SU-DHL-6 (cell line): Measurements from ENCODE around the gene SESN1.

Source experiments
- H2AFZ ChIP-seq: fragments of 200-600 bp; sonication (generic); 2 replicates; pipeline ENCODE4 v1.6.1; 2014; ENCODE audit warnings: low read depth, mild to moderate bottlenecking, moderate library complexity, mixed read lengths, antibody characterized with exemption, low read length; ENCODE audit not compliant: severe bottlenecking
- H3F3A ChIP-seq: fragments of 200-600 bp; shearing (Covaris generic); 2 replicates; pipeline ENCODE4 v1.6.0; 2016; ENCODE audit warnings: antibody characterized with exemption, mild to moderate bottlenecking; ENCODE audit not compliant: insufficient read depth
- H3K27ac ChIP-seq: fragments of 200-600 bp; sonication (generic); 2 replicates; pipeline ENCODE4 v1.5.1; 2016; ENCODE audit warnings: low read depth, mild to moderate bottlenecking, low read length, moderate library complexity, mixed read lengths
- H3K27me3 ChIP-seq: fragments of 200-600 bp; sonication (generic), shearing (Covaris generic); 2 replicates; pipeline ENCODE4 v1.6.0; 2014; ENCODE audit warnings: mild to moderate bottlenecking, low read length
- H3K36me3 ChIP-seq: fragments of 200-600 bp; sonication (generic); 2 replicates; pipeline ENCODE4 v1.6.1; 2014; ENCODE audit warnings: mild to moderate bottlenecking, low read length, mixed read lengths
- H3K4me2 ChIP-seq: fragments of 300-600, 200-600 bp; shearing (Covaris generic), sonication (generic); 2 replicates; pipeline ENCODE4 v1.6.0; 2014; ENCODE audit warnings: low read length, low read depth, mild to moderate bottlenecking; ENCODE audit not compliant: poor library complexity, severe bottlenecking
- H3K4me3 ChIP-seq: fragments of 200-600 bp; sonication (generic); 2 replicates; pipeline ENCODE4 v1.5.1; 2014; ENCODE audit warnings: antibody characterized with exemption, low read length, mild to moderate bottlenecking, mixed read lengths; ENCODE audit not compliant: insufficient read depth, poor library complexity, severe bottlenecking
- H3K79me2 ChIP-seq: fragments of 200-600 bp; sonication (generic); 2 replicates; pipeline ENCODE4 v1.6.1; 2014; ENCODE audit warnings: mild to moderate bottlenecking, low read length, moderate library complexity; ENCODE audit not compliant: insufficient read depth
- H3K9ac ChIP-seq: fragments of 200-600 bp; sonication (generic); 2 replicates; pipeline ENCODE4 v1.7.0; 2014; ENCODE audit warnings: mild to moderate bottlenecking, low read length
- H3K9me2 ChIP-seq: fragments of 200-600 bp; sonication (generic); replicated peaks from 2 replicates; pipeline ENCODE4 v1.6.1; 2014; ENCODE audit warnings: low read length; ENCODE audit not compliant: insufficient read depth
- H3K9me3 ChIP-seq: fragments of 200-600 bp; sonication (generic); 2 replicates; pipeline ENCODE4 v1.6.1; 2014; ENCODE audit warnings: low read length, mixed read lengths; ENCODE audit not compliant: insufficient read depth
- H4K20me1 ChIP-seq: fragments of 200-600 bp; sonication (generic); 2 replicates; pipeline ENCODE4 v1.6.1; 2014; ENCODE audit warnings: low read depth, mild to moderate bottlenecking, antibody characterized with exemption, low read length, moderate library complexity, mixed read lengths
- CTCF ChIP-seq: fragments of 200-600 bp; sonication (generic); IDR thresholded peaks from one replicate; pipeline ENCODE4 v1.5.1; 2017; ENCODE audit warnings: antibody characterized with exemption, mild to moderate bottlenecking, low read length, moderate library complexity; ENCODE audit not compliant: insufficient read depth, poor library complexity, severe bottlenecking
- EZH2phosphoT487 ChIP-seq: fragments of 200-600 bp; sonication (generic), shearing (Covaris generic); conservative IDR thresholded peaks from 2 replicates; pipeline ENCODE4 v1.6.1; 2018; ENCODE audit warnings: mild to moderate bottlenecking, antibody characterized with exemption, low read length, moderate library complexity, mixed read lengths

Gene SESN1

GRCh38 chr6:108966855-108967755, 127.5 kb downstream of the SESN1 start:
- H3K27me3 ChIP-seq, result no peaks in the 10 kb centered on the region
- H3K27ac ChIP-seq, result no peak overlapping the region
- no peak overlapping the region for H3K4me2 ChIP-seq
- H3F3A ChIP-seq, result no peaks in the 10 kb centered on the region
- H3K79me2 ChIP-seq, result no peaks in the 10 kb centered on the region
- TF ChIP-seq CTCF (no peak), EZH2phosphoT487 (no peak)
- no peaks in the 10 kb centered on the region for H3K9me3 ChIP-seq
- no peaks in the 10 kb centered on the region for H4K20me1 ChIP-seq
- H3K4me3 ChIP-seq, result no peak overlapping the region
- H2AFZ ChIP-seq, result no peak overlapping the region
- no peak overlapping the region for H3K9ac ChIP-seq
- H3K9me2 ChIP-seq, result no peaks in the 10 kb centered on the region
- no peaks in the 10 kb centered on the region for H3K36me3 ChIP-seq

GRCh38 chr6:108966251-108966650, 128.4 kb downstream of the SESN1 start:
- H3K27ac ChIP-seq, result no peak overlapping the region
- TF ChIP-seq CTCF, result no peak
- no peak for TF ChIP-seq EZH2phosphoT487
- H3K4me3 ChIP-seq, result no peak overlapping the region
- no peaks in the 10 kb centered on the region for H4K20me1 ChIP-seq
- H3F3A ChIP-seq, result no peaks in the 10 kb centered on the region
- H3K36me3 ChIP-seq, result no peaks in the 10 kb centered on the region
- H3K9me2 ChIP-seq, result no peaks in the 10 kb centered on the region
- no peak overlapping the region for H2AFZ ChIP-seq
- H3K79me2 ChIP-seq, result no peaks in the 10 kb centered on the region
- H3K9me3 ChIP-seq, result no peaks in the 10 kb centered on the region
- no peaks in the 10 kb centered on the region for H3K27me3 ChIP-seq
- no peak overlapping the region for H3K4me2 ChIP-seq
- no peak overlapping the region for H3K9ac ChIP-seq

- no peaks in the 10 kb centered on the region for H3K9me2 ChIP-seq
- no peaks in the 10 kb centered on the region for H3K36me3 ChIP-seq
- no peak overlapping the region for H3K4me2 ChIP-seq
- no peak for TF ChIP-seq EZH2phosphoT487
- TF ChIP-seq CTCF, result no peak
- H4K20me1 ChIP-seq, result no peaks in the 10 kb centered on the region
- no peaks in the 10 kb centered on the region for H3K27me3 ChIP-seq
- no peaks in the 10 kb centered on the region for H3F3A ChIP-seq
- no peak overlapping the region for H3K27ac ChIP-seq
- H3K4me3 ChIP-seq, result no peak overlapping the region
- no peaks in the 10 kb centered on the region for H3K79me2 ChIP-seq
- H3K9me3 ChIP-seq, result no peaks in the 10 kb centered on the region
- no peak overlapping the region for H2AFZ ChIP-seq
- no peak overlapping the region for H3K9ac ChIP-seq
Measured at GRCh38 chr6:108961985-108962384, 132.7 kb downstream of the SESN1 start.
